Stomach (tissue), 9 donors: ENCODE measurements around the gene ARHGAP25. TPM values are rescaled to one million over a fixed set of nuclear protein-coding genes. Genes with fewer than 3 reads are reported as not detected.

ENCODE experiments used
- DNase-seq, 2 donors: peaks; one replicate each; pipeline versions ENCODE4 v3.0.0 to v3.0.0-alpha.2; 2013 to 2019
- H3K27ac ChIP-seq, 5 donors: fragments of 200-600 bp in 4 of 5; sonication (generic) in 4 of 5; one replicate each; pipeline ENCODE4 v1.5.1; 2013 to 2019; ENCODE audit warnings: mild to moderate bottlenecking in 1 of 5, moderate library complexity in 1 of 5
- H3K27me3 ChIP-seq, 3 donors: fragments of 200-600 bp; sonication (generic); one replicate each; pipeline ENCODE4 v1.5.1; 2017 to 2019; ENCODE audit warnings: mixed run types in 1 of 3
- H3K36me3 ChIP-seq, 4 donors: fragments of 200-600 bp; sonication (generic); 1 replicate in 3 of 4; 2 replicates in 1 of 4; pipeline ENCODE4 v1.5.1; 2016 to 2019
- H3K4me1 ChIP-seq, 4 donors: fragments of 200-600 bp; sonication (generic); one replicate each; pipeline ENCODE4 v1.5.1; 2016 to 2019
- H3K4me3 ChIP-seq, 4 donors: fragments of 200-600 bp; sonication (generic) in 3 of 4; one replicate each; pipeline ENCODE4 v1.5.1; 2016 to 2019; ENCODE audit warnings: mild to moderate bottlenecking in 1 of 4
- H3K9me3 ChIP-seq, 4 donors: fragments of 200-600 bp; sonication (generic); one replicate each; pipeline ENCODE4 v1.5.1; 2016 to 2019
- CTCF ChIP-seq, 7 experiments: fragments of 450-650 bp in 4 of 7; fragments of 200-600 bp in 3 of 7; sonication (generic) in 3 of 7; IDR thresholded peaks; one replicate each; pipeline ENCODE4 v1.5.1; 2016 to 2019; ENCODE audit warnings: antibody characterized with exemption in 7 of 7, control low read depth in 2 of 7, mild to moderate bottlenecking in 1 of 7
- EP300 ChIP-seq: sonication (generic); formaldehyde crosslinking; IDR thresholded peaks from one replicate; pipeline ENCODE4 v1.6.1; 2017; ENCODE audit warnings: antibody characterized with exemption
- POLR2A ChIP-seq, 4 donors: fragments of 450-650 bp; IDR thresholded peaks; one replicate each; pipeline ENCODE4 v1.6.1; 2016; ENCODE audit warnings: antibody characterized with exemption in 4 of 4, control low read depth in 2 of 4, mild to moderate bottlenecking in 1 of 4, moderate library complexity in 1 of 4
- POLR2AphosphoS5 ChIP-seq, 3 donors: sonication (generic); formaldehyde crosslinking; IDR thresholded peaks; one replicate each; pipeline ENCODE4 v1.6.1; 2016; ENCODE audit warnings: antibody characterized with exemption in 3 of 3
- WGBS, 5 donors: extraction: QIAGEN DNeasy Blood & Tissue Kit in 3 of 5; methylation state at CpG; one replicate each; pipeline versions ENCODE4 v1.1.5 to v1.1.7; 2013 to 2018; 5-methylcytosine and 5-hydroxymethylcytosine counted together
- intact Hi-C: fragments of 100-400 bp; cut with DNase I; formaldehyde crosslinking; loops from one replicate; pipeline ENCODE4 v1.15.1; 2023; ENCODE audit warnings: low total_unique reads
- polyA plus RNA-seq, 3 donors: library from polyadenylated mRNA; stranded (reverse); fragments of 200-250 nt; gene quantifications; one replicate each; pipeline ENCODE4 v1.2.3, GENCODE V29; 2013
- total RNA-seq, 5 donors: library from RNA; depleted of rRNA; stranded (reverse); fragments of >200 nt; gene quantifications; one replicate each; pipeline versions ENCODE4 v1.1.0 to v1.2.3, GENCODE V29; 2014 to 2016
- donor health status: healthy with polysubstance abuse.
- donor health status: Bipolar disorder and iron deficiency.
- donor health status: healthy.

The ARHGAP25 gene
- total and polyA plus RNA-seq, 8 donors = 0.29 to 17.1 (median 4.0) TPM; not detected in 1

- TF ChIP-seq POLR2AphosphoS5 (IDR thresholded peaks at IDR 0.05) (no peak), POLR2A (IDR thresholded peaks at IDR 0.05) (no peak), CTCF (IDR thresholded peaks at IDR 0.05) (no peak), EP300 (no peak)
- Histone ChIP-seq H3K4me1 (peaks cover 0 to 28% (median 10%) of the 10 kb centered on the region in 4 donors), H3K36me3 (no peaks in the 10 kb centered on the region), H3K9me3 (no peaks in the 10 kb centered on the region), H3K4me3 (no peak overlapping the region), H3K27me3 (no peaks in the 10 kb centered on the region), H3K27ac (peak overlapping the region in 1 of 5 donors; percentile 19)
- intact Hi-C loops = no loop called here
- 79 to 90% (median 83%) methylated on average over 6 of the region's 6 CpGs for WGBS, 5 donors
- no peak for DNase-seq
Observed at GRCh38 chr2:68747413-68747812, 12.8 kb downstream of the ARHGAP25 start.

- Histone ChIP-seq H3K36me3 (no peaks in the 10 kb centered on the region), H3K9me3 (no peaks in the 10 kb centered on the region), H3K27ac (no peak overlapping the region), H3K4me1 (peaks cover 0 to 26% (median 8%) of the 10 kb centered on the region in 4 donors), H3K4me3 (no peak overlapping the region), H3K27me3 (no peaks in the 10 kb centered on the region)
- no peak for DNase-seq
- 28 to 53% (median 51%) methylated on average over 2 of the region's 2 CpGs for WGBS, 5 donors
- TF ChIP-seq EP300 (no peak), POLR2A (IDR thresholded peaks at IDR 0.05) (no peak), CTCF (IDR thresholded peaks at IDR 0.05) (no peak), POLR2AphosphoS5 (IDR thresholded peaks at IDR 0.05) (no peak)
- intact Hi-C loops = no loop called here
Observed at GRCh38 chr2:68747900-68748299, 13.3 kb downstream of the ARHGAP25 start.

- no peak overlapping the region for H3K27ac ChIP-seq
- WGBS, 5 donors = 88 to 96% (median 90%) methylated on average over 1 of the region's 1 CpG
- H3K9me3 ChIP-seq = no peaks in the 10 kb centered on the region
- peaks cover 0 to 23% (median 11%) of the 10 kb centered on the region in 4 donors for H3K4me1 ChIP-seq
- intact Hi-C loops = no loop called here
- TF ChIP-seq CTCF (IDR thresholded peaks at IDR 0.05) (no peak), POLR2A (IDR thresholded peaks at IDR 0.05) (no peak), POLR2AphosphoS5 (IDR thresholded peaks at IDR 0.05) (no peak), EP300 (no peak)
- DNase-seq = no peak
- no peaks in the 10 kb centered on the region for H3K36me3 ChIP-seq
- no peak overlapping the region for H3K4me3 ChIP-seq
- H3K27me3 ChIP-seq = no peaks in the 10 kb centered on the region
Observed at GRCh38 chr2:68748568-68748967, 14.0 kb downstream of the ARHGAP25 start.

GRCh38 chr2:68749345-68749744, 14.7 kb downstream of the ARHGAP25 start:
- Histone ChIP-seq H3K9me3 (no peaks in the 10 kb centered on the region), H3K4me3 (no peak overlapping the region), H3K27me3 (no peaks in the 10 kb centered on the region), H3K27ac (no peak overlapping the region), H3K36me3 (no peaks in the 10 kb centered on the region), H3K4me1 (peaks cover 0 to 21% (median 11%) of the 10 kb centered on the region in 4 donors)
- TF ChIP-seq EP300 = no peak
- no peak for TF ChIP-seq POLR2A (IDR thresholded peaks at IDR 0.05)
- no peak for TF ChIP-seq CTCF (IDR thresholded peaks at IDR 0.05)
- TF ChIP-seq POLR2AphosphoS5 (IDR thresholded peaks at IDR 0.05) = no peak
- intact Hi-C loops = no loop called here
- WGBS, 5 donors = 90 to 95% (median 93%) methylated on average over 6 of the region's 6 CpGs
- no peak for DNase-seq
